ENCODE data around the gene TTN.
"Not testable (repeated sequence)": the region's sequence is repeated elsewhere in the genome, so short reads cannot be mapped to it uniquely, and the experiment has no call there.

TTN gene

GRCh38 chr2:178530131-178530530, 277.1 kb downstream of the TTN start:
- no peak for DNase-seq (ENCODE audit: low spot score)

GRCh38 chr2:178529194-178529593, 278.0 kb downstream of the TTN start:
- no peak for DNase-seq (ENCODE audit: low spot score)

- no peak for DNase-seq (ENCODE audit: low spot score)
Measured at GRCh38 chr2:178528647-178529046, 278.6 kb downstream of the TTN start.

- DNase-seq (ENCODE audit: low spot score): no peak
Measured at GRCh38 chr2:178527592-178527991, 279.6 kb downstream of the TTN start.

- no peak for DNase-seq (ENCODE audit: low spot score)
Measured at GRCh38 chr2:178526256-178526655, 281.0 kb downstream of the TTN start.

- not testable (repeated sequence) for DNase-seq (ENCODE audit: low spot score)
Measured at GRCh38 chr2:178525460-178525859, 281.8 kb downstream of the TTN start.

GRCh38 chr2:178525010-178525409, 282.2 kb downstream of the TTN start:
- not testable (repeated sequence) for DNase-seq (ENCODE audit: low spot score)

- no peak for DNase-seq (ENCODE audit: low spot score)
Measured at GRCh38 chr2:178523596-178524134, 283.6 kb downstream of the TTN start.

- peak; percentile 62 for DNase-seq (ENCODE audit: low spot score)
Measured at GRCh38 chr2:178522950-178523595, 284.1 kb downstream of the TTN start.

GRCh38 chr2:178521304-178522150, 285.7 kb downstream of the TTN start:
- no peak for DNase-seq (ENCODE audit: low spot score)

GRCh38 chr2:178517496-178517895, 289.7 kb downstream of the TTN start:
- DNase-seq (ENCODE audit: low spot score): no peak

GRCh38 chr2:178514664-178515063, 292.6 kb downstream of the TTN start:
- DNase-seq (ENCODE audit: low spot score): peak; percentile 22

- DNase-seq (ENCODE audit: low spot score): no peak
Measured at GRCh38 chr2:178513876-178514275, 293.3 kb downstream of the TTN start.

GRCh38 chr2:178512484-178512883, 294.7 kb downstream of the TTN start:
- no peak for DNase-seq (ENCODE audit: low spot score)

- DNase-seq (ENCODE audit: low spot score): no peak
Measured at GRCh38 chr2:178510384-178510783, 296.8 kb downstream of the TTN start.

- no peak for DNase-seq (ENCODE audit: low spot score)
Measured at GRCh38 chr2:178508646-178509045, 298.6 kb downstream of the TTN start.

GRCh38 chr2:178506949-178507348, 300.3 kb downstream of the TTN start:
- no peak for DNase-seq (ENCODE audit: low spot score)

GRCh38 chr2:178506524-178506923, 300.7 kb downstream of the TTN start:
- DNase-seq (ENCODE audit: low spot score): no peak

- no peak for DNase-seq (ENCODE audit: low spot score)
Measured at GRCh38 chr2:178506101-178506500, 301.1 kb downstream of the TTN start.

GRCh38 chr2:178502751-178503150, 304.5 kb downstream of the TTN start:
- no peak for DNase-seq (ENCODE audit: low spot score)

GRCh38 chr2:178499640-178500039, 307.6 kb downstream of the TTN start:
- no peak for DNase-seq (ENCODE audit: low spot score)

- no peak for DNase-seq (ENCODE audit: low spot score)
Measured at GRCh38 chr2:178498137-178498536, 309.1 kb downstream of the TTN start.

GRCh38 chr2:178496049-178496448, 311.2 kb downstream of the TTN start:
- no peak for DNase-seq (ENCODE audit: low spot score)

All from AG08396 (cell line).